Measurements from ENCODE around the gene CFAP92. TPM values are rescaled to one million over a fixed set of nuclear protein-coding genes. Genes with fewer than 3 reads are reported as not detected.
A peak's percentile ranks its signal among the peaks of the same experiment; 100 is the strongest.

Gene CFAP92
- total RNA-seq: not detected in 2 replicates

- ATAC-seq (ENCODE audit: low read depth) (peak; percentile 98), DNase-seq (peak; percentile 88)
- H3K9me3 Mint-ChIP-seq: no peaks in the 10 kb centered on the region
- TF ChIP-seq CTCF (IDR thresholded peaks at IDR 0.05): no peak
- peak within 1 kb of the TSS; percentile 41 for H3K27ac Mint-ChIP-seq
- H3K36me3 Mint-ChIP-seq (ENCODE audit: low read depth): no peaks in the 10 kb centered on the region
- POLR2A ChIA-PET: interaction anchor here (0.7 to 2.0 kb wide), 6 partner anchors 10 to 190 kb away, joined by 4 to 17 read pairs (median 6); partner anchors contain the start of genes ACAD9 and CNBP
- peaks cover 28% of the 10 kb centered on the region for H3K4me1 Mint-ChIP-seq
- CTCF ChIA-PET: interaction anchor here (0.9 to 3.2 kb wide), 5 partner anchors 23 to 60 kb away, joined by 3 to 22 read pairs (median 7); no protein-coding TSS in a partner anchor
- H3K4me3 Mint-ChIP-seq: peak within 1 kb of the TSS; percentile 60
- H3K27me3 Mint-ChIP-seq: peaks cover 15% of the 10 kb centered on the region
- intact Hi-C loops (cut with micrococcal nuclease): loop anchor here (1.0 kb wide), 2 partner anchors 23 to 34 kb away; no protein-coding TSS in a partner anchor
Observed at GRCh38 chr3:128993461-128994172, at the start of gene CFAP92. Gene CFAP92, minus strand, starts transcription at chr3:128994076. Its CDS starts 772 bp downstream, at chr3:128993304.

GRCh38 chr3:129040579-129041300, 46.9 kb upstream of the CFAP92 start:
- ChIA-PET CTCF (no interaction called here), POLR2A (no interaction called here)
- Mint-ChIP-seq H3K4me3 (no peak overlapping the region), H3K4me1 (peaks cover 2% of the 10 kb centered on the region), H3K9me3 (peaks cover 11% of the 10 kb centered on the region), H3K36me3 (ENCODE audit: low read depth) (no peaks in the 10 kb centered on the region), H3K27ac (no peak overlapping the region), H3K27me3 (peaks cover 51% of the 10 kb centered on the region)
- no peak for TF ChIP-seq CTCF (IDR thresholded peaks at IDR 0.05)
- DNase-seq: no peak
- intact Hi-C loops (cut with micrococcal nuclease): no loop called here
- ATAC-seq (ENCODE audit: low read depth): no peak

GRCh38 chr3:129040039-129040336, 46.1 kb upstream of the CFAP92 start:
- intact Hi-C loops (cut with micrococcal nuclease): no loop called here
- no peaks in the 10 kb centered on the region for H3K36me3 Mint-ChIP-seq (ENCODE audit: low read depth)
- no peak for TF ChIP-seq CTCF (IDR thresholded peaks at IDR 0.05)
- H3K4me1 Mint-ChIP-seq: no peaks in the 10 kb centered on the region
- no peak for DNase-seq
- no peak overlapping the region for H3K27ac Mint-ChIP-seq
- H3K9me3 Mint-ChIP-seq: peaks cover 10% of the 10 kb centered on the region
- peaks cover 49% of the 10 kb centered on the region for H3K27me3 Mint-ChIP-seq
- ChIA-PET CTCF (no interaction called here), POLR2A (no interaction called here)
- no peak overlapping the region for H3K4me3 Mint-ChIP-seq
- ATAC-seq (ENCODE audit: low read depth): no peak

- peaks cover 45% of the 10 kb centered on the region for H3K27me3 Mint-ChIP-seq
- no peaks in the 10 kb centered on the region for H3K36me3 Mint-ChIP-seq (ENCODE audit: low read depth)
- H3K4me1 Mint-ChIP-seq: no peaks in the 10 kb centered on the region
- no peak for TF ChIP-seq CTCF (IDR thresholded peaks at IDR 0.05)
- H3K9me3 Mint-ChIP-seq: peaks cover 6% of the 10 kb centered on the region
- CTCF ChIA-PET: no interaction called here
- DNase-seq (no peak), ATAC-seq (ENCODE audit: low read depth) (no peak)
- no peak overlapping the region for H3K4me3 Mint-ChIP-seq
- H3K27ac Mint-ChIP-seq: no peak overlapping the region
- intact Hi-C loops (cut with micrococcal nuclease): no loop called here
- POLR2A ChIA-PET: no interaction called here
Observed at GRCh38 chr3:129039271-129040038, 45.6 kb upstream of the CFAP92 start.
